ENCODE results near the gene MTREX.

GRCh38 chr5:55278778-55279177 is 29.0 kb upstream of the MTREX start:
- TF ChIP-seq CTCF (IDR thresholded peaks at IDR 0.05) (no peak), POLR2A (IDR thresholded peaks at IDR 0.05) (no peak)

Measured in Peyer's patch (tissue), 4 donors.